ENCODE results near the gene VENTX.

- no peak for TF ChIP-seq ZNF48 (tag by site-specific recombination; IDR thresholded peaks at IDR 0.05)
- no peak for TF ChIP-seq ZBTB1 (tag by site-specific recombination; IDR thresholded peaks at IDR 0.05)
- no peak for TF ChIP-seq CTCF (tag by site-specific recombination; IDR thresholded peaks at IDR 0.05)
- TF ChIP-seq ZNF157 (tag by site-specific recombination; IDR thresholded peaks at IDR 0.05): no peak
- no peak for TF ChIP-seq INSM2 (tag by site-specific recombination; IDR thresholded peaks at IDR 0.05)
- TF ChIP-seq ZSCAN18 (tag by site-specific recombination; IDR thresholded peaks at IDR 0.05): no peak
- TF ChIP-seq ELK4 (IDR thresholded peaks at IDR 0.05; ENCODE audit: borderline replicate concordance, low read depth, low read length): no peak
- TF ChIP-seq SCRT2 (tag by site-specific recombination; IDR thresholded peaks at IDR 0.05): no peak
- no peak for TF ChIP-seq YY1 (tag by site-specific recombination; IDR thresholded peaks at IDR 0.05)
Observed at GRCh38 chr10:133210398-133211140, 27.1 kb upstream of the VENTX start.
